ENCODE data around the gene ABCB11. TPM values are rescaled to one million over a fixed set of nuclear protein-coding genes. Genes with fewer than 3 reads are reported as not detected.

ABCB11 gene
- total RNA-seq, 1 experiment from 2014 or later = 0.11 TPM

GRCh38 chr2:168988755-168989154 lies 42.4 kb downstream of the ABCB11 start:
- Histone ChIP-seq H3K4me2 (ENCODE audit: low read length) (no peak overlapping the region), H3K79me2 (ENCODE audit: low read length) (no peaks in the 10 kb centered on the region), H3K9ac (ENCODE audit: low read length) (no peak overlapping the region), H2AFZ (ENCODE audit: low read length) (no peak overlapping the region), H4K20me1 (ENCODE audit: low read length) (no peaks in the 10 kb centered on the region), H3K9me3 (ENCODE audit: low read length) (no peaks in the 10 kb centered on the region), H3K9me2 (replicated peaks; ENCODE audit: low read length) (0 out of 2 replicates have a peak, but pooled peaks cover 3% of the 10 kb centered on the region), H3K27ac (ENCODE audit: low read length) (no peak overlapping the region), H3K4me1 (ENCODE audit: insufficient read depth, low read length) (peaks cover 12% of the 10 kb centered on the region), H3F3A (ENCODE audit: low read length, unreplicated experiment) (no peaks in the 10 kb centered on the region), H3K4me3 (ENCODE audit: low read length) (no peak overlapping the region), H3K36me3 (ENCODE audit: low read depth, low read length) (no peaks in the 10 kb centered on the region), H3K27me3 (ENCODE audit: low read length) (no peaks in the 10 kb centered on the region)
- intact Hi-C loops (cut with micrococcal nuclease) = no loop called here
- CTCF ChIA-PET = no interaction called here
- BruUV-seq (replicated peaks) = no TSS peak
- DNase-seq (no peak), ATAC-seq (no peak)
- POLR2A ChIA-PET (ENCODE audit: unreplicated experiment) = no interaction called here
- no peak for TF ChIP-seq EZH2phosphoT487 (IDR thresholded peaks at IDR 0.05; ENCODE audit: borderline replicate concordance, low read length)
- TF ChIP-seq EZH2 (IDR thresholded peaks at IDR 0.05; ENCODE audit: low read length, unreplicated experiment) = no peak
- TF ChIP-seq CTCF (conservative IDR thresholded peaks at IDR 0.05; ENCODE audit: low read depth, low read length) = no peak

- H3K4me2 ChIP-seq (ENCODE audit: low read length) = no peak overlapping the region
- 0 out of 2 replicates have a peak, but pooled peaks cover 3% of the 10 kb centered on the region for H3K9me2 ChIP-seq (replicated peaks; ENCODE audit: low read length)
- H4K20me1 ChIP-seq (ENCODE audit: low read length) = no peaks in the 10 kb centered on the region
- CTCF ChIA-PET = no interaction called here
- H3F3A ChIP-seq (ENCODE audit: low read length, unreplicated experiment) = no peaks in the 10 kb centered on the region
- ATAC-seq (no peak), DNase-seq (no peak)
- H3K9me3 ChIP-seq (ENCODE audit: low read length) = no peaks in the 10 kb centered on the region
- no peak for TF ChIP-seq EZH2 (IDR thresholded peaks at IDR 0.05; ENCODE audit: low read length, unreplicated experiment)
- H3K27ac ChIP-seq (ENCODE audit: low read length) = no peak overlapping the region
- H3K79me2 ChIP-seq (ENCODE audit: low read length) = no peaks in the 10 kb centered on the region
- no TSS peak for BruUV-seq (replicated peaks)
- no peaks in the 10 kb centered on the region for H3K27me3 ChIP-seq (ENCODE audit: low read length)
- H3K36me3 ChIP-seq (ENCODE audit: low read depth, low read length) = no peaks in the 10 kb centered on the region
- H2AFZ ChIP-seq (ENCODE audit: low read length) = no peak overlapping the region
- H3K4me3 ChIP-seq (ENCODE audit: low read length) = no peak overlapping the region
- POLR2A ChIA-PET (ENCODE audit: unreplicated experiment) = no interaction called here
- H3K9ac ChIP-seq (ENCODE audit: low read length) = no peak overlapping the region
- intact Hi-C loops (cut with micrococcal nuclease) = no loop called here
- no peaks in the 10 kb centered on the region for H3K4me1 ChIP-seq (ENCODE audit: insufficient read depth, low read length)
Measured at GRCh38 chr2:168986398-168986943, 44.7 kb downstream of the ABCB11 start.

GRCh38 chr2:168981651-168982050 lies 49.5 kb downstream of the ABCB11 start:
- DNase-seq (no peak), ATAC-seq (no peak)
- POLR2A ChIA-PET (ENCODE audit: unreplicated experiment) = no interaction called here
- Histone ChIP-seq H3K9me2 (replicated peaks; ENCODE audit: low read length) (no peaks in the 10 kb centered on the region; the same call in 1 of the 2 replicates), H3K9ac (ENCODE audit: low read length) (no peak overlapping the region), H3K36me3 (ENCODE audit: low read depth, low read length) (no peaks in the 10 kb centered on the region), H3K79me2 (ENCODE audit: low read length) (no peaks in the 10 kb centered on the region), H3F3A (ENCODE audit: low read length, unreplicated experiment) (no peaks in the 10 kb centered on the region), H3K9me3 (ENCODE audit: low read length) (no peaks in the 10 kb centered on the region), H3K27ac (ENCODE audit: low read length) (no peak overlapping the region), H4K20me1 (ENCODE audit: low read length) (no peaks in the 10 kb centered on the region), H3K4me3 (ENCODE audit: low read length) (no peak overlapping the region), H3K4me2 (ENCODE audit: low read length) (no peak overlapping the region), H2AFZ (ENCODE audit: low read length) (no peak overlapping the region), H3K4me1 (ENCODE audit: insufficient read depth, low read length) (peaks cover 6% of the 10 kb centered on the region; the same call in 1 of the 2 replicates), H3K27me3 (ENCODE audit: low read length) (no peaks in the 10 kb centered on the region)
- CTCF ChIA-PET = no interaction called here
- no TSS peak for BruUV-seq (replicated peaks)
- TF ChIP-seq CTCF (conservative IDR thresholded peaks at IDR 0.05; ENCODE audit: low read depth, low read length) (no peak), EZH2 (IDR thresholded peaks at IDR 0.05; ENCODE audit: low read length, unreplicated experiment) (no peak), EZH2phosphoT487 (IDR thresholded peaks at IDR 0.05; ENCODE audit: borderline replicate concordance, low read length) (no peak)
- intact Hi-C loops (cut with micrococcal nuclease) = no loop called here
